Hepatocyte (in vitro differentiated cells): ENCODE measurements around the gene ADAMTSL3. TPM values are rescaled to one million over a fixed set of nuclear protein-coding genes. Genes with fewer than 3 reads are reported as not detected.

ENCODE experiments used
- DNase-seq: peaks from one replicate; pipeline ENCODE4 v3.0.0-alpha.2; 2016; ENCODE audit warnings: low spot score
- H2AFZ ChIP-seq: fragments of 200-600 bp; sonication (generic); 2 replicates; pipeline ENCODE4 v1.6.0; 2016; ENCODE audit warnings: antibody characterized with exemption, mild to moderate bottlenecking
- H3K27ac ChIP-seq: fragments of 200-600 bp; sonication (generic); 2 replicates; pipeline ENCODE4 v1.5.1; 2016; ENCODE audit warnings: mild to moderate bottlenecking
- H3K27me3 ChIP-seq: fragments of 200-600 bp; sonication (generic); 2 replicates; pipeline ENCODE4 v1.6.1; 2016
- H3K36me3 ChIP-seq: fragments of 200-600 bp; sonication (generic); replicated peaks from 2 replicates; pipeline ENCODE4 v1.5.1; 2016; ENCODE audit warnings: low read depth; ENCODE audit not compliant: insufficient read depth
- H3K4me1 ChIP-seq: fragments of 200-600 bp; sonication (generic); 2 replicates; pipeline ENCODE4 v1.5.1; 2016; ENCODE audit warnings: mild to moderate bottlenecking, moderate library complexity; ENCODE audit not compliant: insufficient read depth
- H3K4me2 ChIP-seq: fragments of 200-600 bp; sonication (generic); 2 replicates; pipeline ENCODE4 v1.6.0; 2016
- H3K4me3 ChIP-seq: fragments of 200-600 bp; sonication (generic); 2 replicates; pipeline ENCODE4 v1.5.1; 2016; ENCODE audit warnings: mild to moderate bottlenecking
- H3K79me2 ChIP-seq: fragments of 200-600 bp; sonication (generic); 2 replicates; pipeline ENCODE4 v1.6.0; 2017; ENCODE audit warnings: mild to moderate bottlenecking
- H3K9me2 ChIP-seq: fragments of 200-600 bp; sonication (generic); replicated peaks from 2 replicates; pipeline ENCODE4 v1.6.0; 2017; ENCODE audit warnings: mild to moderate bottlenecking; ENCODE audit not compliant: insufficient read depth
- H3K9me3 ChIP-seq: fragments of 200-600 bp; sonication (generic); 2 replicates; pipeline ENCODE4 v1.5.1; 2016; ENCODE audit warnings: low read depth, mild to moderate bottlenecking
- H4K20me1 ChIP-seq: fragments of 200-600 bp; sonication (generic); 2 replicates; pipeline ENCODE4 v1.6.0; 2016; ENCODE audit warnings: mild to moderate bottlenecking; ENCODE audit not compliant: insufficient read depth, poor library complexity, severe bottlenecking
- CTCF ChIP-seq: fragments of 200-600 bp; sonication (generic); IDR thresholded peaks from 2 replicates; pipeline ENCODE4 v1.5.1; 2016; ENCODE audit warnings: antibody characterized with exemption, mild to moderate bottlenecking; ENCODE audit not compliant: poor library complexity
- EZH2 ChIP-seq: fragments of 200-600 bp; sonication (generic); IDR thresholded peaks from 2 replicates; pipeline ENCODE4 v1.6.1; 2016; ENCODE audit warnings: antibody characterized with exemption, mild to moderate bottlenecking, borderline replicate concordance
- EZH2phosphoT487 ChIP-seq: fragments of 200-600 bp; sonication (generic); IDR thresholded peaks from one replicate; pipeline ENCODE4 v1.6.1; 2018; ENCODE audit warnings: antibody characterized with exemption, mild to moderate bottlenecking, low read depth, moderate library complexity; ENCODE audit not compliant: unreplicated experiment, severe bottlenecking
- WGBS: methylation state at CpG from one replicate; pipeline ENCODE4 v1.1.6; 2016; ENCODE audit warnings: low lambda C conversion rate; ENCODE audit errors: missing lambda C conversion rate; 5-methylcytosine and 5-hydroxymethylcytosine counted together
- polyA plus RNA-seq: library from polyadenylated mRNA; unstranded; fragments of >200 nt; fragmentation: Nextera tagmentation; extraction: Ambion mirVana; gene quantifications from 2 replicates; pipeline ENCODE4 v1.2.1, GENCODE V29; 2016
- total RNA-seq: library from RNA; depleted of rRNA; stranded (reverse); fragments of >200 nt; gene quantifications from 2 replicates; pipeline ENCODE4 v1.2.3, GENCODE V29; 2014

Gene ADAMTSL3
- total and polyA plus RNA-seq, 2 experiments from 2014 or later: 5.0 to 5.2 TPM

DNA sequence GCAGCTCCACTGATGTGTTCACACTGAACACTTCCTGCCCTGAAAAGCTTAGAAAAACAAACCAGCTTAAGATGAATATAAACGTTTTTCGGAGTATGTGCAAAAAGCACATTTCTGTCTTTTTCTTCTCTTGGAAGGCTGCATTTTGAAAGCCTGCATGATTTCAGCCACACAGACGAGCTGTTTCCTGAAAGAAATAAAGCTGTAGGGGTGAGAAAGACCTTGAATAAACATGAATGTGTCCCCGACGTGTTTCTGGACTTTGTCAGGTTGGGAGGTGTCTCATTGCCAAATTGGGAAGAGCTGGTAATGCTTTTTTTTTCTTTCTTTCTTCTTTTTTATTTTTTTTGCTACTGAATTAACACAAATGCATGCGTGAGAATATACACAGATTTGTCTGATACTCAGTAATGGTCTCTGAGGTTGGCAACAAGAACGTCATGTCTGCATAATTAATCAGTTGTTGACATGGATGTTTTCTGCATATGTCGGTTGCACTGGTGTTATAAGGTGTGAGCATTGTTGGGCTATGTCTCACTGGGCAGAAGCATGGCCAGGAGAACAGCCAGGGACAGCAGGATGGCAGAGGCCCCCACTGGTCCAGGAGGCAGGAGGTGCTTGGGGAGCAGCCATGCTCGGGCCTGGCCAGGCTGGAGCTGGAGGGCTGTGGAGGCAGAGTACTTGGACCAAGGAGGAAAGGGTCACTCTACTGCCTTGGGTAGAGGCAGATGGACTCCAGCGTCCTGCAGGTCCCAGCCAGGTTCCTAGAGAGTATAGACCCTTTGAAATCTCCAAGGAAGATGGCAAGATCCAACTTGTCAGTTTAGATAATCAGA is 39.0 kb downstream of the ADAMTSL3 start:
- H3K4me2 ChIP-seq: peak overlapping the region; percentile 3
- DNase-seq: peak; percentile 11
- 56% methylated on average over 10 of the region's 10 CpGs for WGBS
- H3K79me2 ChIP-seq: no peaks in the 10 kb centered on the region
- H3K9me3 ChIP-seq: no peaks in the 10 kb centered on the region
- H2AFZ ChIP-seq: no peak overlapping the region
- H3K9me2 ChIP-seq: no peaks in the 10 kb centered on the region
- no peaks in the 10 kb centered on the region for H4K20me1 ChIP-seq
- H3K27me3 ChIP-seq: no peaks in the 10 kb centered on the region
- H3K27ac ChIP-seq: no peak overlapping the region
- H3K36me3 ChIP-seq: no peaks in the 10 kb centered on the region
- H3K4me1 ChIP-seq: peaks cover 16% of the 10 kb centered on the region
- H3K4me3 ChIP-seq: no peak overlapping the region
- no peak for TF ChIP-seq EZH2
- TF ChIP-seq CTCF: no peak
- no peak for TF ChIP-seq EZH2phosphoT487

- Histone ChIP-seq H3K4me2 (peak overlapping the region; percentile 14), H3K36me3 (no peaks in the 10 kb centered on the region), H4K20me1 (no peaks in the 10 kb centered on the region), H3K9me2 (no peaks in the 10 kb centered on the region), H3K27me3 (no peaks in the 10 kb centered on the region), H3K27ac (peak overlapping the region; percentile 22), H3K4me3 (no peak overlapping the region), H3K79me2 (no peaks in the 10 kb centered on the region), H2AFZ (no peak overlapping the region), H3K9me3 (no peaks in the 10 kb centered on the region), H3K4me1 (peaks cover 16% of the 10 kb centered on the region)
- TF ChIP-seq EZH2 (no peak), EZH2phosphoT487 (no peak), CTCF (no peak)
- 34% methylated on average over 9 of the region's 9 CpGs for WGBS
- peak; percentile 20 for DNase-seq
Observed at GRCh38 chr15:83694015-83694414, 40.1 kb downstream of the ADAMTSL3 start.

- Histone ChIP-seq H2AFZ (no peak overlapping the region), H3K27ac (peak overlapping the region; percentile 22), H4K20me1 (no peaks in the 10 kb centered on the region), H3K27me3 (no peaks in the 10 kb centered on the region), H3K36me3 (no peaks in the 10 kb centered on the region), H3K4me2 (peak overlapping the region; percentile 14), H3K79me2 (no peaks in the 10 kb centered on the region), H3K9me3 (no peaks in the 10 kb centered on the region), H3K4me1 (peaks cover 16% of the 10 kb centered on the region), H3K9me2 (no peaks in the 10 kb centered on the region), H3K4me3 (no peak overlapping the region)
- 76% methylated on average over 5 of the region's 5 CpGs for WGBS
- TF ChIP-seq EZH2phosphoT487: no peak
- no peak for TF ChIP-seq CTCF
- no peak for TF ChIP-seq EZH2
- DNase-seq: no peak
Observed at GRCh38 chr15:83694536-83694935, 40.6 kb downstream of the ADAMTSL3 start.
